A673 (cell line): ENCODE data around the gene STIM1.

Experiments
- CTCF ChIP-seq: fragments of 300-800, 200-600 bp; sonication (generic); conservative IDR thresholded peaks from 2 replicates; pipeline ENCODE4 v1.5.1; 2017; ENCODE audit warnings: low read depth, mild to moderate bottlenecking, antibody characterized with exemption, low read length, moderate library complexity, mixed read lengths
- EZH2 ChIP-seq: fragments of 200-600 bp; sonication (generic); IDR thresholded peaks from 2 replicates; pipeline ENCODE4 v1.6.1; 2017; ENCODE audit warnings: borderline replicate concordance, low read depth, mild to moderate bottlenecking, mixed read lengths, antibody characterized with exemption, low read length; ENCODE audit not compliant: poor library complexity, severe bottlenecking

- no peak for TF ChIP-seq CTCF
- no peak for TF ChIP-seq EZH2
Measured at GRCh38 chr11:3865388-3866193, 10.1 kb downstream of the STIM1 start.
